Ectodermal cell (in vitro differentiated cells): ENCODE results near the gene LRRC8D.
"Not testable (repeated sequence)": the region's sequence is repeated elsewhere in the genome, so short reads cannot be mapped to it uniquely, and the experiment has no call there.

Experiments used
- H3K27ac ChIP-seq: 2 replicates; pipeline ENCODE4 v1.7.0; 2013; ENCODE audit warnings: mild to moderate bottlenecking, low read depth, low read length; ENCODE audit not compliant: insufficient read depth, poor library complexity, severe bottlenecking
- H3K27me3 ChIP-seq: 2 replicates; pipeline ENCODE4 v1.7.0; 2013; ENCODE audit warnings: mild to moderate bottlenecking, low read length; ENCODE audit not compliant: insufficient read depth, control insufficient read depth, poor library complexity, severe bottlenecking
- H3K36me3 ChIP-seq: one replicate; pipeline ENCODE4 v1.7.0; 2013; ENCODE audit warnings: low read length; ENCODE audit not compliant: control insufficient read depth, insufficient read depth
- H3K4me1 ChIP-seq: one replicate; pipeline ENCODE4 v1.7.0; 2013; ENCODE audit warnings: low read length; ENCODE audit not compliant: control insufficient read depth, insufficient read depth
- H3K4me3 ChIP-seq: 2 replicates; pipeline ENCODE4 v1.7.0; 2013; ENCODE audit warnings: low read depth, low read length, control low read depth; ENCODE audit not compliant: insufficient read depth
- H3K9me3 ChIP-seq: 2 replicates; pipeline ENCODE4 v1.7.0; 2013; ENCODE audit warnings: mild to moderate bottlenecking, low read length, moderate library complexity; ENCODE audit not compliant: control insufficient read depth
- WGBS, 2 experiments: methylation state at CpG; one replicate each; pipeline ENCODE4 v1.1.7; 2013; ENCODE audit warnings: missing lambda C conversion rate in 2 of 2; 5-methylcytosine and 5-hydroxymethylcytosine counted together

LRRC8D gene

DNA sequence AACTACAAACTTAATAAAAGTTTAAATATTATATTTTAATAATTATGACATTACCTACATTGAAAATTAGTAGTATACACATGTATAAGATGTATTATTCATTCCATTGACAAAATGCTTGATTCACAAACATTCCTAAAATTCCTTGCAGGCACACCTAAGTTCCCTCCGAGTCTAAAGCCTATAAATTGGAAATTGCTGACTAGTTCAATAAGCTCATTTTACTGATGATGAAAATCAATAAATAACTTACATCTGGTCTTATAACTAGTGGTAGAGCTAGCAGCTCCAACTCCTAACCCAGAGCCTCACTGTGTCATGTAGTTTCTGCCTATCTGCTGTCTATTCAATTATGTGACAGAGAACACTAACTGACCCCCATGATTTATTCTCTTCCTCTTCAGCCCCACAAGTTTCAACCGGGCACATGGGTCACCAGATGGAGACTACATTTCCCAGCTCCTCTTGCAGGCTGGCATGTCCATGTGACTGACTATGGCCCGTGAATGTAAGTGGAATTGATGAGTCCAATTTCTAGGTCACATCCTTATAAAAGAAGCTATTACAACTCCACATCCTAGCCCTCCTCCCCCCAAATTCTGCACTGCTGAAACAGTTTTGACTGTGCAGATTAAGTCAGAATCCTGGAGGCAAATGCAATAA is 29.6 kb upstream of the LRRC8D start:
- 92% methylated on average over 3 of the region's 3 CpGs for WGBS, 2 experiments
- Histone ChIP-seq H3K27me3 (no peaks in the 10 kb centered on the region), H3K9me3 (no peaks in the 10 kb centered on the region), H3K27ac (no peak overlapping the region), H3K4me1 (no peaks in the 10 kb centered on the region), H3K36me3 (no peaks in the 10 kb centered on the region), H3K4me3 (no peak overlapping the region)

GRCh38 chr1:89794406-89794805 is 26.4 kb upstream of the LRRC8D start:
- Histone ChIP-seq H3K4me3 (no peak overlapping the region), H3K27me3 (no peaks in the 10 kb centered on the region), H3K9me3 (no peaks in the 10 kb centered on the region), H3K27ac (no peak overlapping the region), H3K4me1 (no peaks in the 10 kb centered on the region), H3K36me3 (no peaks in the 10 kb centered on the region)
- 44 to 59% methylated on average over 4 to 5 of the region's 5 CpGs for WGBS, 2 experiments

DNA sequence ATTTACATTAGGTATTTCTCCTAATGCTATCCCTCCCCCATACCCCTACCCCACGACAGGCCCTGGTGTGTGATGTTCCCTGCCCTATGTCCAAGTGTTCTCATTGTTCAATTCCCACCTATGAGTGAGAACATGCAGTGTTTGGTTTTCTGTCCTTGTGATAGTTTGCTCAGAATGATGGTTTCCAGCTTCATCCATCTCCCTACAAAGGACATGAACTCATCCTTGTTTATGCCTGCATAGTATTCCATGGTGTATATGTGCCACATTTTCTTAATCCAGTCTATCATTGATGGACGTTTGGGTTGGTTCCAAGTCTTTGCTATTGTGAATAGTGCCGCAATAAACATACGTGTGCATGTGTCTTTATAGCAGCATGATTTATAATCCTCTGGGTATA is 25.3 kb upstream of the LRRC8D start:
- not testable (repeated sequence) for H3K27ac ChIP-seq, H3K27me3 ChIP-seq, H3K9me3 ChIP-seq, H3K4me3 ChIP-seq, H3K4me1 ChIP-seq, H3K36me3 ChIP-seq
- WGBS, 2 experiments: 83% methylated on average over 1 of the region's 4 CpGs

GRCh38 chr1:89797876-89798275 is 23.0 kb upstream of the LRRC8D start:
- H3K27me3 ChIP-seq, H3K36me3 ChIP-seq, H3K27ac ChIP-seq, H3K9me3 ChIP-seq, H3K4me3 ChIP-seq: not testable (repeated sequence)
- WGBS, 2 experiments: 94 to 97% methylated on average over 32 of the region's 32 CpGs
- peaks cover 13% of the 10 kb centered on the region for H3K4me1 ChIP-seq

DNA sequence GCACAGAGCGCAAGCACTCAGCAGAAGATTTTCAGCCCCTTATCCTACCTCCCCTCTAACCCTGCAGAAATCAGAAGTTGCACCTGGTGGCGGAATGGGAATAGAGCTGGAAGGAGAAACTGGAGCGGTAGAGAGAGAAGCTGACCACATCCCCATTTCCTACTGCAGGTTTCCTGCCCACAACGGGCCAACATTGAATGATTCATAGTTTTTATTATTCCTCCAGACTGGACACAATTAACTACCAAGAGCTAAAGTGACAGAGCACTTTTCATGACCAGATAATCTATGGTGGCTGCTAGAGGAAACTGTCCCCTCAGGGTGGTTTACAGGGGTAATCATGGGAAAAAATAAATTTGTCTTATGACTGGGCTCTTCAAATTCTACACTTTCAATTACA is 21.3 kb upstream of the LRRC8D start:
- no peaks in the 10 kb centered on the region for H3K9me3 ChIP-seq
- no peaks in the 10 kb centered on the region for H3K27me3 ChIP-seq
- 88 to 90% methylated on average over 4 of the region's 4 CpGs for WGBS, 2 experiments
- no peak overlapping the region for H3K27ac ChIP-seq
- H3K4me1 ChIP-seq: peaks cover 13% of the 10 kb centered on the region
- H3K4me3 ChIP-seq: no peak overlapping the region
- no peaks in the 10 kb centered on the region for H3K36me3 ChIP-seq

DNA sequence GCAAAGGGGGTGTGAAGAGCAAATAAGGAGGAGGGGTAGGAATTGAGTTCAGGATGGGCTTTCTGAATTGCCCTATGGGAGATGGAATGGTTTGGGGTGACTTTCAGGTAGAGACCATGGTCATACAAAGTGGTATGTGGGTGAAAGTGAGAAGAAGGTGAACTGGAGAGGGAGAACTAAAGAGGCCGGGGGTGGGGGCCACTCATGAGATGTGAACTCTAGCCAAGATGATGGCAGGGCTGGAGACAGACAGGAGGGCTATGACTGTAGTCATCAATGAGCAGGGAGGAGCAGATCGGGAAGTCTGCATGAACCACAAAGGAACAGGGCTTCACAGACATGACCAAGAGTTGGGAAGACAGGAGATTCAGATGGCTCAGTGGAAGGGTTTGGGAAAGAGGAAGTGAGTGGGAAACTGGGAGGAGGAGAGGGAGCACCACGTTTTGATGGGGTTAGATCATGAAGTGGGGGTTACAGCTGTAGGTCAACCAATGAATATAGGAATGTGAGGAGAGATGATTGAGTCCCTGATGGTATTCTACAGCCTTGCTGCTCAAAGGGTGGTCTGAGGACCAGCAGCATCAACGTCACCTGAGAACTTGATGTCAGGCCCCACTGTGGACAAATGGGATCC is 20.7 kb upstream of the LRRC8D start:
- Histone ChIP-seq H3K4me3 (no peak overlapping the region), H3K27ac (no peak overlapping the region), H3K4me1 (peaks cover 13% of the 10 kb centered on the region), H3K27me3 (no peaks in the 10 kb centered on the region), H3K9me3 (no peaks in the 10 kb centered on the region), H3K36me3 (no peaks in the 10 kb centered on the region)
- 91 to 93% methylated on average over 4 of the region's 4 CpGs for WGBS, 2 experiments

DNA sequence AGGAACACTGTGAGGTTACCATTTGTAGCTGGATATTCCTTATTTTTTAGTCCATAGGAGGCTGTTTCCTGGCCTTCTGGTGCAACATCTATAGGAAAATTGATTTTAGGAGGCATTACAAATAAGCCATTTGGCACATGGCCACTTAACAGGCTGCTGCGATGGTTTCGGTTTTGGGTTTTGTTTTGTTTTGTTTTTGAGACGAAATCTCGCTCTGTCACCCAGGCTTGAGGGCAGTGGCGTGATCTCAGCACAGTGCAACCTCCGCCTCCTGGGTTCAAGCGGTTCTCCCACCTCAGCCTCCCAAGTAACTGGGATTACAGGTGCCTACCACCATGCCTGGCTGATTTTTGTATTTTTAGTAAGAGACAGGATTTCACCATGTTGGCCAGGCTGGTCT is 20.1 kb upstream of the LRRC8D start:
- Histone ChIP-seq H3K27me3 (no peaks in the 10 kb centered on the region), H3K4me1 (peaks cover 13% of the 10 kb centered on the region), H3K27ac (no peak overlapping the region), H3K36me3 (no peaks in the 10 kb centered on the region), H3K4me3 (no peak overlapping the region), H3K9me3 (no peaks in the 10 kb centered on the region)
- WGBS, 2 experiments: 84% methylated on average over 7 of the region's 7 CpGs

- no peaks in the 10 kb centered on the region for H3K9me3 ChIP-seq
- H3K36me3 ChIP-seq: no peaks in the 10 kb centered on the region
- peak overlapping the region; percentile 22 for H3K27ac ChIP-seq
- H3K4me3 ChIP-seq: no peak overlapping the region
- H3K4me1 ChIP-seq: peaks cover 13% of the 10 kb centered on the region
- WGBS, 2 experiments: 13% methylated on average over 2 of the region's 2 CpGs
- no peaks in the 10 kb centered on the region for H3K27me3 ChIP-seq
Observed at GRCh38 chr1:89802051-89802450, 18.8 kb upstream of the LRRC8D start.

DNA sequence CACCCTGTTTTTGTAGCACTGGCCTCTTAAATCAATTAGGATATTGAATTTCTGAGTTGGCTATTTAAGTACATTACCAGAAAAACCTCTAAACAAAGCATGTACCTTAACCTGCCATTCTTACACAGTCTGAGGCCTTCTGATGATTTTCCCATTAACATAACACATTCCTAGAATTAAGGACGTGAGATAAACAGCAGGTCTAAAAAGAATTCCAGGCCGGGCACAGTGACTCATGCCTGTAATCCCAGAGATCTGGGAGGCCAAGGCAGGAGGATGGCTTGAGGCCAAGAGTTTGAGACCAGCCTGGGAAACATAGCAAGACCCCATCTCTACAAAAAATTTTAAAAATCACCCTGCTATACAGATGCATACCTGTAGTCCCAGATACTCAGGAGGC is 18.0 kb upstream of the LRRC8D start:
- 74 to 80% methylated on average over 2 of the region's 2 CpGs for WGBS, 2 experiments
- Histone ChIP-seq H3K27me3 (no peaks in the 10 kb centered on the region), H3K27ac (no peak overlapping the region), H3K9me3 (no peaks in the 10 kb centered on the region), H3K36me3 (no peaks in the 10 kb centered on the region), H3K4me3 (no peak overlapping the region), H3K4me1 (peaks cover 13% of the 10 kb centered on the region)

GRCh38 chr1:89804642-89805237 is 16.1 kb upstream of the LRRC8D start:
- H3K36me3 ChIP-seq: no peaks in the 10 kb centered on the region
- no peak overlapping the region for H3K4me3 ChIP-seq
- peaks cover 24% of the 10 kb centered on the region for H3K4me1 ChIP-seq
- no peaks in the 10 kb centered on the region for H3K27me3 ChIP-seq
- WGBS, 2 experiments: 1 to 3% methylated on average over 4 of the region's 4 CpGs
- H3K9me3 ChIP-seq: no peaks in the 10 kb centered on the region
- H3K27ac ChIP-seq: no peak overlapping the region
